CD4-positive, alpha-beta T cell treated with Interleukin-6 at 100 ng/mL for 8 hours (primary cell): Measurements from ENCODE around the gene PNPLA7.
"Not testable (repeated sequence)": the region's sequence is repeated elsewhere in the genome, so short reads cannot be mapped to it uniquely, and the experiment has no call there.

Experiments used
- DNase-seq: peaks from one replicate; pipeline ENCODE4 v3.0.0-alpha.2; 2020; ENCODE audit warnings: mixed read lengths, low spot score

PNPLA7 gene

GRCh38 chr9:137513801-137514570 is 36.2 kb downstream of the PNPLA7 start:
- DNase-seq, result not testable (repeated sequence)

- not testable (repeated sequence) for DNase-seq
These were observed 37.1 kb downstream of the PNPLA7 start for GRCh38 chr9:137513136-137513535.

- no peak for DNase-seq
These were observed 38.3 kb downstream of the PNPLA7 start for GRCh38 chr9:137511758-137512463.

- not testable (repeated sequence) for DNase-seq
These were observed 39.1 kb downstream of the PNPLA7 start for GRCh38 chr9:137511126-137511525.

GRCh38 chr9:137509198-137509597 is 41.0 kb downstream of the PNPLA7 start:
- no peak for DNase-seq

- no peak for DNase-seq
These were observed 43.5 kb downstream of the PNPLA7 start for GRCh38 chr9:137506702-137507171.

GRCh38 chr9:137506274-137506673 is 43.9 kb downstream of the PNPLA7 start:
- DNase-seq, result no peak

- no peak for DNase-seq
These were observed 44.6 kb downstream of the PNPLA7 start for GRCh38 chr9:137505421-137506140.

GRCh38 chr9:137504432-137504777 is 45.8 kb downstream of the PNPLA7 start:
- no peak for DNase-seq

- no peak for DNase-seq
These were observed 47.9 kb downstream of the PNPLA7 start for GRCh38 chr9:137502008-137502911.

GRCh38 chr9:137501457-137501856 is 48.7 kb downstream of the PNPLA7 start:
- DNase-seq, result no peak

GRCh38 chr9:137500666-137501397 is 49.4 kb downstream of the PNPLA7 start:
- no peak for DNase-seq

GRCh38 chr9:137499858-137500661 is 50.1 kb downstream of the PNPLA7 start:
- no peak for DNase-seq

- DNase-seq, result no peak
These were observed 50.8 kb downstream of the PNPLA7 start for GRCh38 chr9:137499416-137499815.

GRCh38 chr9:137498720-137499150 is 51.5 kb downstream of the PNPLA7 start:
- no peak for DNase-seq

- no peak for DNase-seq
These were observed 52.1 kb downstream of the PNPLA7 start for GRCh38 chr9:137497921-137498719.

GRCh38 chr9:137496601-137497375 is 53.4 kb downstream of the PNPLA7 start:
- DNase-seq, result no peak

GRCh38 chr9:137494550-137495351 is 55.5 kb downstream of the PNPLA7 start:
- DNase-seq, result no peak
